HepG2 (cell line): ENCODE measurements around the gene KIF26B.

Experiments used
- ETV6 ChIP-seq: sonication (generic); formaldehyde crosslinking; conservative IDR thresholded peaks from 2 replicates; pipeline ENCODE4 v1.4.0; 2020; ENCODE audit warnings: missing genetic modification reagents
- EZH2 ChIP-seq: conservative IDR thresholded peaks from 2 replicates; pipeline ENCODE4 v1.6.1; 2012; ENCODE audit warnings: mild to moderate bottlenecking, low read depth, low read length, moderate library complexity
- HNRNPUL1 ChIP-seq: fragments of 200-400 bp; formaldehyde crosslinking; IDR thresholded peaks from 2 replicates; pipeline ENCODE4 v1.6.1; 2017; ENCODE audit warnings: low read depth, mild to moderate bottlenecking, low read length, moderate library complexity
- ISX ChIP-seq: sonication (generic); formaldehyde crosslinking; conservative IDR thresholded peaks from 2 replicates; pipeline ENCODE4 v1.5.0; 2020; ENCODE audit warnings: missing genetic modification reagents
- RXRA ChIP-seq: sonication (generic); formaldehyde crosslinking; IDR thresholded peaks from 2 replicates; pipeline ENCODE4 v1.5.1; 2020; ENCODE audit warnings: missing genetic modification reagents
- ZKSCAN8 ChIP-seq: IDR thresholded peaks from 2 replicates; pipeline ENCODE4 v1.6.1; 2016; ENCODE audit warnings: borderline replicate concordance, missing genetic modification reagents, missing compliant biosample characterization
- ZNF33A ChIP-seq: sonication (generic); formaldehyde crosslinking; IDR thresholded peaks from 2 replicates; pipeline ENCODE4 v1.5.1; 2020; ENCODE audit warnings: missing genetic modification reagents, mild to moderate bottlenecking, moderate library complexity, borderline replicate concordance
- ZNF552 ChIP-seq: sonication (generic); formaldehyde crosslinking; IDR thresholded peaks from 2 replicates; pipeline ENCODE4 v1.9.0; 2022; ENCODE audit warnings: missing genetic modification reagents, mild to moderate bottlenecking, borderline replicate concordance
- ZNF567 ChIP-seq: sonication (generic); formaldehyde crosslinking; IDR thresholded peaks from 2 replicates; pipeline ENCODE4 v1.8.1; 2023; ENCODE audit warnings: mild to moderate bottlenecking, missing genetic modification reagents, borderline replicate concordance
- TF ChIP-seq, protein P1 (sequence below): IDR thresholded peaks from 2 replicates; pipeline ENCODE4 v1.6.1; 2016; ENCODE audit warnings: missing compliant biosample characterization, missing genetic modification reagents, borderline replicate concordance
- TF ChIP-seq, protein P2 (sequence below), 2 experiments: sonication (generic) in 1 of 2; formaldehyde crosslinking in 1 of 2; IDR thresholded peaks; 2 replicates each; pipeline versions ENCODE4 v1.4.0 to v1.6.1; 2018 to 2020; ENCODE audit warnings: missing genetic modification reagents in 2 of 2, borderline replicate concordance in 1 of 2, low read depth in 1 of 2, mild to moderate bottlenecking in 1 of 2, missing biosample characterization in 1 of 2

DNA sequence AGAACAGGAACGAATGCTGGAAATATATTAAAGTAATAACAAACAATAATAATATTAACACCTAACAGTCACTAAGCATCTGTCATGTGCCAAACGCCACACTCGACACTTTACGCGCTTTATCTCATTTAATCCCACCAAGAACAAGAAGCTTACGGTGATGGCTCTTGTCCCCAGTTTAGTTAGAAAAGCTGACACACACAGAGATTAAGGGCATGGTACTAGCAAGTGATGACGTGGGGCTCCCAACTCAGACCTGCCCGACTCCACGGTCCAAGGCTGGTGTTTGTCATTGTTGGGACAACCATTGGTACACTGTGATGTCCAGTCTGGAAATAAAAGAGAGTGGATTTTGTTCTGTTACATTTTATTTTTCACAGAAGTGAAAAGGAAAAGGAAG is 41.1 kb upstream of the KIF26B start:
- TF ChIP-seq EZH2: no peak
- no peak for TF ChIP-seq HNRNPUL1
- no peak for TF ChIP-seq ETV6 (CRISPR knock-in tag)
- no peak for TF ChIP-seq ISX (CRISPR knock-in tag)
- TF ChIP-seq ZNF33A (CRISPR knock-in tag): no peak
- TF ChIP-seq ZKSCAN8 (CRISPR knock-in tag): no peak
- TF ChIP-seq, protein P1, sequence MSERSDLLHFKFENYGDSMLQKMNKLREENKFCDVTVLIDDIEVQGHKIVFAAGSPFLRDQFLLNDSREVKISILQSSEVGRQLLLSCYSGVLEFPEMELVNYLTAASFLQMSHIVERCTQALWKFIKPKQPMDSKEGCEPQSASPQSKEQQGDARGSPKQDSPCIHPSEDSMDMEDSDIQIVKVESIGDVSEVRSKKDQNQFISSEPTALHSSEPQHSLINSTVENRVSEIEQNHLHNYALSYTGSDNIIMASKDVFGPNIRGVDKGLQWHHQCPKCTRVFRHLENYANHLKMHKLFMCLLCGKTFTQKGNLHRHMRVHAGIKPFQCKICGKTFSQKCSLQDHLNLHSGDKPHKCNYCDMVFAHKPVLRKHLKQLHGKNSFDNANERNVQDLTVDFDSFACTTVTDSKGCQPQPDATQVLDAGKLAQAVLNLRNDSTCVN (CRISPR knock-in tag): no peak
- TF ChIP-seq ZNF552 (CRISPR knock-in tag): no peak
- TF ChIP-seq, protein P2, sequence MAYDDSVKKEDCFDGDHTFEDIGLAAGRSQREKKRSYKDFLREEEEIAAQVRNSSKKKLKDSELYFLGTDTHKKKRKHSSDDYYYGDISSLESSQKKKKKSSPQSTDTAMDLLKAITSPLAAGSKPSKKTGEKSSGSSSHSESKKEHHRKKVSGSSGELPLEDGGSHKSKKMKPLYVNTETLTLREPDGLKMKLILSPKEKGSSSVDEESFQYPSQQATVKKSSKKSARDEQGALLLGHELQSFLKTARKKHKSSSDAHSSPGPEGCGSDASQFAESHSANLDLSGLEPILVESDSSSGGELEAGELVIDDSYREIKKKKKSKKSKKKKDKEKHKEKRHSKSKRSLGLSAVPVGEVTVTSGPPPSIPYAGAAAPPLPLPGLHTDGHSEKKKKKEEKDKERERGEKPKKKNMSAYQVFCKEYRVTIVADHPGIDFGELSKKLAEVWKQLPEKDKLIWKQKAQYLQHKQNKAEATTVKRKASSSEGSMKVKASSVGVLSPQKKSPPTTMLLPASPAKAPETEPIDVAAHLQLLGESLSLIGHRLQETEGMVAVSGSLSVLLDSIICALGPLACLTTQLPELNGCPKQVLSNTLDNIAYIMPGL (CRISPR knock-in tag; IDR thresholded peaks at IDR 0.05; ENCODE audit: borderline replicate concordance in 1 of 2, low read depth in 1 of 2): no peak
- TF ChIP-seq RXRA (CRISPR knock-in tag): no peak
- TF ChIP-seq ZNF567 (CRISPR knock-in tag): no peak
